ENCODE measurements around the gene ARAP3. TPM values are rescaled to one million over a fixed set of nuclear protein-coding genes. Genes with fewer than 3 reads are reported as not detected.
A peak's percentile ranks its signal among the peaks of the same experiment; 100 is the strongest.

ARAP3 gene
- total and polyA plus RNA-seq, 2 experiments from 2014 or later = 18.4 to 33.2 TPM

DNA sequence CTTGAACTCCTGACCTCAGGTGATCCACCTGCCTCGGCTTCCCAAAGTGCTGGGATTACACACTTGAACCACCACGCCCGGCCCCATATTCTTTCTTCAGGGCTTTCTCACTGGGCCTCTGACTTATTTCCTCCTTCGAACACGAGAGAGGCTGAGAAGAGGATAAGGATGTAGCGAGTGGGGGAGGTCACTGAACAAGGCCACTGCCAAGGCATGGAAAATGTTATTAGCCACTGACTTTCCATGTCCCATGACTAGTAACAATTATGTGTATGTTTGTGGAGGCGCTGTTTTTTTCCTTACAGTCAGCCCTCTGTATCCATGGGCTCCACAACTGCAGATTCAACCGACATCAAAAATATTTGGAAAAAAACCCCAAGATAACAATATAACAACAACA lies 18.5 kb downstream of the ARAP3 start (continued):
- TF ChIP-seq, protein P1, sequence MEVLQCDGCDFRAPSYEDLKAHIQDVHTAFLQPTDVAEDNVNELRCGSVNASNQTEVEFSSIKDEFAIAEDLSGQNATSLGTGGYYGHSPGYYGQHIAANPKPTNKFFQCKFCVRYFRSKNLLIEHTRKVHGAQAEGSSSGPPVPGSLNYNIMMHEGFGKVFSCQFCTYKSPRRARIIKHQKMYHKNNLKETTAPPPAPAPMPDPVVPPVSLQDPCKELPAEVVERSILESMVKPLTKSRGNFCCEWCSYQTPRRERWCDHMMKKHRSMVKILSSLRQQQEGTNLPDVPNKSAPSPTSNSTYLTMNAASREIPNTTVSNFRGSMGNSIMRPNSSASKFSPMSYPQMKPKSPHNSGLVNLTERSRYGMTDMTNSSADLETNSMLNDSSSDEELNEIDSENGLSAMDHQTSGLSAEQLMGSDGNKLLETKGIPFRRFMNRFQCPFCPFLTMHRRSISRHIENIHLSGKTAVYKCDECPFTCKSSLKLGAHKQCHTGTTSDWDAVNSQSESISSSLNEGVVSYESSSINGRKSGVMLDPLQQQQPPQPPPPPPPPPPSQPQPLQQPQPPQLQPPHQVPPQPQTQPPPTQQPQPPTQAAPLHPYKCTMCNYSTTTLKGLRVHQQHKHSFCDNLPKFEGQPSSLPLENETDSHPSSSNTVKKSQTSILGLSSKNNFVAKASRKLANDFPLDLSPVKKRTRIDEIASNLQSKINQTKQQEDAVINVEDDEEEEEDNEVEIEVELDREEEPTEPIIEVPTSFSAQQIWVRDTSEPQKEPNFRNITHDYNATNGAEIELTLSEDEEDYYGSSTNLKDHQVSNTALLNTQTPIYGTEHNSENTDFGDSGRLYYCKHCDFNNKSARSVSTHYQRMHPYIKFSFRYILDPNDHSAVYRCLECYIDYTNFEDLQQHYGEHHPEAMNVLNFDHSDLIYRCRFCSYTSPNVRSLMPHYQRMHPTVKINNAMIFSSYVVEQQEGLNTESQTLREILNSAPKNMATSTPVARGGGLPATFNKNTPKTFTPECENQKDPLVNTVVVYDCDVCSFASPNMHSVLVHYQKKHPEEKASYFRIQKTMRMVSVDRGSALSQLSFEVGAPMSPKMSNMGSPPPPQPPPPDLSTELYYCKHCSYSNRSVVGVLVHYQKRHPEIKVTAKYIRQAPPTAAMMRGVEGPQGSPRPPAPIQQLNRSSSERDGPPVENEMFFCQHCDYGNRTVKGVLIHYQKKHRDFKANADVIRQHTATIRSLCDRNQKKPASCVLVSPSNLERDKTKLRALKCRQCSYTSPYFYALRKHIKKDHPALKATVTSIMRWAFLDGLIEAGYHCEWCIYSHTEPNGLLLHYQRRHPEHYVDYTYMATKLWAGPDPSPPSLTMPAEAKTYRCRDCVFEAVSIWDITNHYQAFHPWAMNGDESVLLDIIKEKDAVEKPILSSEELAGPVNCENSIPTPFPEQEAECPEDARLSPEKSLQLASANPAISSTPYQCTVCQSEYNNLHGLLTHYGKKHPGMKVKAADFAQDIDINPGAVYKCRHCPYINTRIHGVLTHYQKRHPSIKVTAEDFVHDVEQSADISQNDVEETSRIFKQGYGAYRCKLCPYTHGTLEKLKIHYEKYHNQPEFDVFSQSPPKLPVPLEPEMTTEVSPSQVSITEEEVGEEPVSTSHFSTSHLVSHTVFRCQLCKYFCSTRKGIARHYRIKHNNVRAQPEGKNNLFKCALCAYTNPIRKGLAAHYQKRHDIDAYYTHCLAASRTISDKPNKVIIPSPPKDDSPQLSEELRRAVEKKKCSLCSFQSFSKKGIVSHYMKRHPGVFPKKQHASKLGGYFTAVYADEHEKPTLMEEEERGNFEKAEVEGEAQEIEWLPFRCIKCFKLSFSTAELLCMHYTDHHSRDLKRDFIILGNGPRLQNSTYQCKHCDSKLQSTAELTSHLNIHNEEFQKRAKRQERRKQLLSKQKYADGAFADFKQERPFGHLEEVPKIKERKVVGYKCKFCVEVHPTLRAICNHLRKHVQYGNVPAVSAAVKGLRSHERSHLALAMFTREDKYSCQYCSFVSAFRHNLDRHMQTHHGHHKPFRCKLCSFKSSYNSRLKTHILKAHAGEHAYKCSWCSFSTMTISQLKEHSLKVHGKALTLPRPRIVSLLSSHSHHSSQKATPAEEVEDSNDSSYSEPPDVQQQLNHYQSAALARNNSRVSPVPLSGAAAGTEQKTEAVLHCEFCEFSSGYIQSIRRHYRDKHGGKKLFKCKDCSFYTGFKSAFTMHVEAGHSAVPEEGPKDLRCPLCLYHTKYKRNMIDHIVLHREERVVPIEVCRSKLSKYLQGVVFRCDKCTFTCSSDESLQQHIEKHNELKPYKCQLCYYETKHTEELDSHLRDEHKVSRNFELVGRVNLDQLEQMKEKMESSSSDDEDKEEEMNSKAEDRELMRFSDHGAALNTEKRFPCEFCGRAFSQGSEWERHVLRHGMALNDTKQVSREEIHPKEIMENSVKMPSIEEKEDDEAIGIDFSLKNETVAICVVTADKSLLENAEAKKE (CRISPR knock-in tag; IDR thresholded peaks at IDR 0.05) = no peak
- no peak for TF ChIP-seq CREB1 (CRISPR knock-in tag; IDR thresholded peaks at IDR 0.05; ENCODE audit: low read depth)
- no peak for TF ChIP-seq JUNB (IDR thresholded peaks at IDR 0.05; ENCODE audit: unreplicated experiment)
- no peak for TF ChIP-seq EZH2phosphoT487 (IDR thresholded peaks at IDR 0.05; ENCODE audit: unreplicated experiment)

DNA sequence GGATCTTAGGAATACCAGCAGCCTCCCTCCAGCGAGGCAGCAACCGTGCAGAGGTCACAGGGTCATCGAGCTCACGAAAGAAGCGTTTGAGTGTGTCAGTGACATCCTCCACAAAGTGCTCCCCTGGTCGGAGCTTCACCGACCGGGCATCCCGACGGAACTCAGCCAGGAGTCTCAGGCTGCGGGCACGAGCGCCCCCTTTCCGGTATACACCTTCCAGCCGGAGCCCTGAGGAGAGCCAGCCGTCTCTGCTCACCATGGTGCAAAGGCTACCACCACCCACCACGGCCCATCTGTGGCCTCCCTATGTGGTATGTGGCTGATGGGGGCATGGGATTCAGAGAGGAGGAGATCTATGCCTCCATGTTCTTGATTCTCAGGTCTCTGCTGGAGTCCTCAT lies 20.0 kb downstream of the ARAP3 start:
- no peaks in the 10 kb centered on the region for H3K9me2 ChIP-seq (ENCODE audit: insufficient read depth)
- H4K20me1 ChIP-seq (replicated peaks; ENCODE audit: insufficient read depth) = no peaks in the 10 kb centered on the region; the same call in 1 of the 2 replicates
- TF ChIP-seq ZNF331 (CRISPR knock-in tag; IDR thresholded peaks at IDR 0.05; ENCODE audit: low read depth) = no peak
- TF ChIP-seq, protein P2, sequence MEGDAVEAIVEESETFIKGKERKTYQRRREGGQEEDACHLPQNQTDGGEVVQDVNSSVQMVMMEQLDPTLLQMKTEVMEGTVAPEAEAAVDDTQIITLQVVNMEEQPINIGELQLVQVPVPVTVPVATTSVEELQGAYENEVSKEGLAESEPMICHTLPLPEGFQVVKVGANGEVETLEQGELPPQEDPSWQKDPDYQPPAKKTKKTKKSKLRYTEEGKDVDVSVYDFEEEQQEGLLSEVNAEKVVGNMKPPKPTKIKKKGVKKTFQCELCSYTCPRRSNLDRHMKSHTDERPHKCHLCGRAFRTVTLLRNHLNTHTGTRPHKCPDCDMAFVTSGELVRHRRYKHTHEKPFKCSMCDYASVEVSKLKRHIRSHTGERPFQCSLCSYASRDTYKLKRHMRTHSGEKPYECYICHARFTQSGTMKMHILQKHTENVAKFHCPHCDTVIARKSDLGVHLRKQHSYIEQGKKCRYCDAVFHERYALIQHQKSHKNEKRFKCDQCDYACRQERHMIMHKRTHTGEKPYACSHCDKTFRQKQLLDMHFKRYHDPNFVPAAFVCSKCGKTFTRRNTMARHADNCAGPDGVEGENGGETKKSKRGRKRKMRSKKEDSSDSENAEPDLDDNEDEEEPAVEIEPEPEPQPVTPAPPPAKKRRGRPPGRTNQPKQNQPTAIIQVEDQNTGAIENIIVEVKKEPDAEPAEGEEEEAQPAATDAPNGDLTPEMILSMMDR (conservative IDR thresholded peaks at IDR 0.05; ENCODE audit: low read depth in 2 of 2) = peak in 1 of 2 experiments; percentile 41; a peak in 2 of 4 replicates
- no peaks in the 10 kb centered on the region for H3K27me3 ChIP-seq (ENCODE audit: insufficient read depth)
- no peaks in the 10 kb centered on the region for H3K4me1 ChIP-seq (ENCODE audit: insufficient read depth)
- no peak overlapping the region for H3K4me3 ChIP-seq
- no peak overlapping the region for H3K27ac Mint-ChIP-seq
- H2AFZ ChIP-seq = no peak overlapping the region
- peaks cover 10% of the 10 kb centered on the region for H3K4me1 Mint-ChIP-seq
- no peaks in the 10 kb centered on the region for H3K79me2 ChIP-seq (replicated peaks; ENCODE audit: insufficient read depth)
- H3K4me3 Mint-ChIP-seq = no peak overlapping the region
- H3K36me3 Mint-ChIP-seq (ENCODE audit: low read depth) = peaks cover 69% of the 10 kb centered on the region
- H3K27me3 Mint-ChIP-seq (ENCODE audit: insufficient read depth, low read depth, poor library complexity) = peaks cover 13% of the 10 kb centered on the region
- no peaks in the 10 kb centered on the region for H3K9me3 Mint-ChIP-seq
- DNase-seq (ENCODE audit: low spot score) = peak; percentile 15
- H3K36me3 ChIP-seq (ENCODE audit: insufficient read depth) = peaks cover 39% of the 10 kb centered on the region
- 0 out of 2 replicates have a peak, but pooled peaks cover 3% of the 10 kb centered on the region for H3F3A ChIP-seq (replicated peaks; ENCODE audit: low read depth)
- no peak for ATAC-seq
- H3K27ac ChIP-seq (ENCODE audit: low read depth) = no peak overlapping the region
- no peak overlapping the region for H3K4me2 ChIP-seq
